WTC11 (cell line): ENCODE measurements around the gene VAV2. TPM values are rescaled to one million over a fixed set of nuclear protein-coding genes. Genes with fewer than 3 reads are reported as not detected.

ENCODE experiments used
- ATAC-seq: fragments of 200-7000 bp; cut with Tn5 transposase; 2 replicates; pipeline ENCODE4 v1.10.0; 2021; ENCODE audit warnings: mild to moderate bottlenecking, moderate library complexity
- CTCF ChIA-PET: fragments of 300-600 bp; sonication (Branson Sonifier 250); formaldehyde crosslinking; loops from one replicate; lab custom pipeline; 2021; ENCODE audit warnings: antibody characterized with exemption; lab: Charles Lee
- POLR2A ChIA-PET: fragments of 350-600 bp; sonication (Branson Sonifier 250); formaldehyde crosslinking; loops from one replicate; lab custom pipeline; 2021; ENCODE audit warnings: antibody characterized with exemption; lab: Charles Lee
- DNase-seq: peaks from one replicate; pipeline ENCODE4 v3.0.0; 2021; ENCODE audit warnings: low spot score
- H3K27ac Mint-ChIP-seq: 2 replicates; pipeline ENCODE4 v1.8.0; 2021; ENCODE audit warnings: mixed read lengths
- H3K27me3 Mint-ChIP-seq: 2 replicates; pipeline ENCODE4 v1.8.0; 2021; ENCODE audit warnings: low read depth, mild to moderate bottlenecking, moderate library complexity, mixed read lengths
- H3K36me3 Mint-ChIP-seq: 2 replicates; pipeline ENCODE4 v1.8.0; 2021; ENCODE audit warnings: mixed read lengths
- H3K4me1 Mint-ChIP-seq: 2 replicates; pipeline ENCODE4 v1.8.0; 2022; ENCODE audit warnings: mixed read lengths
- H3K4me3 Mint-ChIP-seq: 2 replicates; pipeline ENCODE4 v1.8.0; 2021; ENCODE audit warnings: mild to moderate bottlenecking, moderate library complexity, mixed read lengths
- H3K9me3 Mint-ChIP-seq: 2 replicates; pipeline ENCODE4 v1.8.0; 2021; ENCODE audit warnings: mixed read lengths
- ATF2 ChIP-seq: sonication (generic); formaldehyde crosslinking; IDR thresholded peaks from 2 replicates; pipeline ENCODE4 v1.8.1; 2022; ENCODE audit warnings: low read depth, missing genetic modification reagents, borderline replicate concordance
- CBFB ChIP-seq: sonication (generic); formaldehyde crosslinking; IDR thresholded peaks from 2 replicates; pipeline ENCODE4 v1.8.1; 2022; ENCODE audit warnings: mild to moderate bottlenecking, low read depth, missing genetic modification reagents
- CDX4 ChIP-seq: fragments of 250-450 bp; sonication (Bioruptor Pico); IDR thresholded peaks from 2 replicates; pipeline ENCODE4 v1.9.0; 2021; ENCODE audit warnings: moderate library complexity, mild to moderate bottlenecking, inconsistent platforms, borderline replicate concordance
- CREB1 ChIP-seq: sonication (generic); formaldehyde crosslinking; IDR thresholded peaks from 2 replicates; pipeline ENCODE4 v1.8.0; 2023; ENCODE audit warnings: mild to moderate bottlenecking, missing genetic modification reagents
- E2F4 ChIP-seq: sonication (generic); formaldehyde crosslinking; IDR thresholded peaks from 2 replicates; pipeline ENCODE4 v1.8.1; 2022; ENCODE audit warnings: low read depth, mild to moderate bottlenecking, moderate library complexity, missing genetic modification reagents, borderline replicate concordance
- ELF4 ChIP-seq: sonication (generic); formaldehyde crosslinking; IDR thresholded peaks from 2 replicates; pipeline ENCODE4 v1.8.1; 2022; ENCODE audit warnings: low read depth, mild to moderate bottlenecking, moderate library complexity, missing genetic modification reagents
- GRHL2 ChIP-seq: fragments of 250-450 bp; sonication (Bioruptor Pico); IDR thresholded peaks from 2 replicates; pipeline ENCODE4 v1.8.0; 2022; ENCODE audit warnings: mild to moderate bottlenecking, moderate library complexity; ENCODE audit not compliant: insufficient replicate concordance, severe bottlenecking
- JAZF1 ChIP-seq: fragments of 250-450 bp; sonication (Bioruptor Pico); IDR thresholded peaks from 2 replicates; pipeline ENCODE4 v1.9.0; 2021; ENCODE audit warnings: moderate library complexity, mild to moderate bottlenecking, inconsistent platforms
- MYBL2 ChIP-seq: sonication (generic); formaldehyde crosslinking; IDR thresholded peaks from 2 replicates; pipeline ENCODE4 v1.8.1; 2023; ENCODE audit warnings: mild to moderate bottlenecking, moderate library complexity, missing genetic modification reagents
- NR3C1 ChIP-seq: sonication (generic); formaldehyde crosslinking; conservative IDR thresholded peaks from 2 replicates; pipeline ENCODE4 v1.8.1; 2023; ENCODE audit warnings: low read depth, mild to moderate bottlenecking, missing genetic modification reagents
- SMAD4 ChIP-seq: sonication (generic); formaldehyde crosslinking; IDR thresholded peaks from 2 replicates; pipeline ENCODE4 v1.8.0; 2022; ENCODE audit warnings: mild to moderate bottlenecking, missing genetic modification reagents
- ZBTB21 ChIP-seq: sonication (generic); formaldehyde crosslinking; IDR thresholded peaks from 2 replicates; pipeline ENCODE4 v1.8.1; 2023; ENCODE audit warnings: mild to moderate bottlenecking, missing genetic modification reagents, borderline replicate concordance
- ZNF138 ChIP-seq: sonication (generic); formaldehyde crosslinking; conservative IDR thresholded peaks from 2 replicates; pipeline ENCODE4 v1.8.1; 2022; ENCODE audit warnings: mild to moderate bottlenecking, moderate library complexity, missing genetic modification reagents
- ZNF219 ChIP-seq: sonication (generic); formaldehyde crosslinking; IDR thresholded peaks from 2 replicates; pipeline ENCODE4 v1.8.0; 2023; ENCODE audit warnings: missing genetic modification reagents, mild to moderate bottlenecking, borderline replicate concordance
- ZNF263 ChIP-seq: sonication (generic); formaldehyde crosslinking; IDR thresholded peaks from 2 replicates; pipeline ENCODE4 v1.8.1; 2022; ENCODE audit warnings: low read depth, mild to moderate bottlenecking, moderate library complexity, missing genetic modification reagents
- ZNF317 ChIP-seq: sonication (generic); formaldehyde crosslinking; IDR thresholded peaks from 2 replicates; pipeline ENCODE4 v1.8.1; 2023; ENCODE audit warnings: low read depth, mild to moderate bottlenecking, moderate library complexity, missing genetic modification reagents, borderline replicate concordance
- total RNA-seq: library from RNA; stranded (reverse); gene quantifications from 3 replicates; pipeline ENCODE4 v1.2.3, GENCODE V29; 2021
- TF ChIP-seq, protein P1 (sequence below): sonication (generic); formaldehyde crosslinking; IDR thresholded peaks from 2 replicates; pipeline ENCODE4 v1.8.1; 2022; ENCODE audit warnings: missing genetic modification reagents, borderline replicate concordance
- TF ChIP-seq, protein P2 (sequence below): sonication (generic); formaldehyde crosslinking; IDR thresholded peaks from 2 replicates; pipeline ENCODE4 v1.8.1; 2023; ENCODE audit warnings: mild to moderate bottlenecking, missing genetic modification reagents
- TF ChIP-seq, protein P3 (sequence below): sonication (generic); formaldehyde crosslinking; IDR thresholded peaks from 2 replicates; pipeline ENCODE4 v1.8.1; 2023; ENCODE audit warnings: mild to moderate bottlenecking, missing genetic modification reagents, borderline replicate concordance
- TF ChIP-seq, protein P4 (sequence below): fragments of 250-450 bp; sonication (Bioruptor Pico); conservative IDR thresholded peaks from 2 replicates; pipeline ENCODE4 v1.9.0; 2021; ENCODE audit warnings: mild to moderate bottlenecking

VAV2 gene
- total RNA-seq, 1 experiment from 2014 or later = 39.7 TPM

GRCh38 chr9:133789778-133790177 is 202.3 kb downstream of the VAV2 start (continued):
- TF ChIP-seq, protein P1, sequence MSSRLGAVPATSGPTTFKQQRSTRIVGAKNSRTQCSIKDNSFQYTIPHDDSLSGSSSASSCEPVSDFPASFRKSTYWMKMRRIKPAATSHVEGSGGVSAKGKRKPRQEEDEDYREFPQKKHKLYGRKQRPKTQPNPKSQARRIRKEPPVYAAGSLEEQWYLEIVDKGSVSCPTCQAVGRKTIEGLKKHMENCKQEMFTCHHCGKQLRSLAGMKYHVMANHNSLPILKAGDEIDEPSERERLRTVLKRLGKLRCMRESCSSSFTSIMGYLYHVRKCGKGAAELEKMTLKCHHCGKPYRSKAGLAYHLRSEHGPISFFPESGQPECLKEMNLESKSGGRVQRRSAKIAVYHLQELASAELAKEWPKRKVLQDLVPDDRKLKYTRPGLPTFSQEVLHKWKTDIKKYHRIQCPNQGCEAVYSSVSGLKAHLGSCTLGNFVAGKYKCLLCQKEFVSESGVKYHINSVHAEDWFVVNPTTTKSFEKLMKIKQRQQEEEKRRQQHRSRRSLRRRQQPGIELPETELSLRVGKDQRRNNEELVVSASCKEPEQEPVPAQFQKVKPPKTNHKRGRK (CRISPR knock-in tag) = no peak
- no peak for TF ChIP-seq ATF2
- TF ChIP-seq, protein P2, sequence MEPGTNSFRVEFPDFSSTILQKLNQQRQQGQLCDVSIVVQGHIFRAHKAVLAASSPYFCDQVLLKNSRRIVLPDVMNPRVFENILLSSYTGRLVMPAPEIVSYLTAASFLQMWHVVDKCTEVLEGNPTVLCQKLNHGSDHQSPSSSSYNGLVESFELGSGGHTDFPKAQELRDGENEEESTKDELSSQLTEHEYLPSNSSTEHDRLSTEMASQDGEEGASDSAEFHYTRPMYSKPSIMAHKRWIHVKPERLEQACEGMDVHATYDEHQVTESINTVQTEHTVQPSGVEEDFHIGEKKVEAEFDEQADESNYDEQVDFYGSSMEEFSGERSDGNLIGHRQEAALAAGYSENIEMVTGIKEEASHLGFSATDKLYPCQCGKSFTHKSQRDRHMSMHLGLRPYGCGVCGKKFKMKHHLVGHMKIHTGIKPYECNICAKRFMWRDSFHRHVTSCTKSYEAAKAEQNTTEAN = no peak
- TF ChIP-seq, protein P3, sequence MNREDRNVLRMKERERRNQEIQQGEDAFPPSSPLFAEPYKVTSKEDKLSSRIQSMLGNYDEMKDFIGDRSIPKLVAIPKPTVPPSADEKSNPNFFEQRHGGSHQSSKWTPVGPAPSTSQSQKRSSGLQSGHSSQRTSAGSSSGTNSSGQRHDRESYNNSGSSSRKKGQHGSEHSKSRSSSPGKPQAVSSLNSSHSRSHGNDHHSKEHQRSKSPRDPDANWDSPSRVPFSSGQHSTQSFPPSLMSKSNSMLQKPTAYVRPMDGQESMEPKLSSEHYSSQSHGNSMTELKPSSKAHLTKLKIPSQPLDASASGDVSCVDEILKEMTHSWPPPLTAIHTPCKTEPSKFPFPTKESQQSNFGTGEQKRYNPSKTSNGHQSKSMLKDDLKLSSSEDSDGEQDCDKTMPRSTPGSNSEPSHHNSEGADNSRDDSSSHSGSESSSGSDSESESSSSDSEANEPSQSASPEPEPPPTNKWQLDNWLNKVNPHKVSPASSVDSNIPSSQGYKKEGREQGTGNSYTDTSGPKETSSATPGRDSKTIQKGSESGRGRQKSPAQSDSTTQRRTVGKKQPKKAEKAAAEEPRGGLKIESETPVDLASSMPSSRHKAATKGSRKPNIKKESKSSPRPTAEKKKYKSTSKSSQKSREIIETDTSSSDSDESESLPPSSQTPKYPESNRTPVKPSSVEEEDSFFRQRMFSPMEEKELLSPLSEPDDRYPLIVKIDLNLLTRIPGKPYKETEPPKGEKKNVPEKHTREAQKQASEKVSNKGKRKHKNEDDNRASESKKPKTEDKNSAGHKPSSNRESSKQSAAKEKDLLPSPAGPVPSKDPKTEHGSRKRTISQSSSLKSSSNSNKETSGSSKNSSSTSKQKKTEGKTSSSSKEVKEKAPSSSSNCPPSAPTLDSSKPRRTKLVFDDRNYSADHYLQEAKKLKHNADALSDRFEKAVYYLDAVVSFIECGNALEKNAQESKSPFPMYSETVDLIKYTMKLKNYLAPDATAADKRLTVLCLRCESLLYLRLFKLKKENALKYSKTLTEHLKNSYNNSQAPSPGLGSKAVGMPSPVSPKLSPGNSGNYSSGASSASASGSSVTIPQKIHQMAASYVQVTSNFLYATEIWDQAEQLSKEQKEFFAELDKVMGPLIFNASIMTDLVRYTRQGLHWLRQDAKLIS = no peak
- TF ChIP-seq ELF4 (CRISPR knock-in tag) = no peak
- TF ChIP-seq E2F4 (CRISPR knock-in tag) = no peak
- TF ChIP-seq ZNF138 = no peak
- no peak for TF ChIP-seq SMAD4
- no peak for TF ChIP-seq CREB1 (CRISPR knock-in tag)

GRCh38 chr9:133788819-133789717 is 203.1 kb downstream of the VAV2 start:
- H3K36me3 Mint-ChIP-seq = peaks cover 14% of the 10 kb centered on the region; the same call in 1 of the 2 replicates
- ATAC-seq (no peak), DNase-seq (no peak)
- ChIA-PET CTCF (interaction anchor here (2.5 kb wide), 1 partner anchor 205 kb away, joined by 18 read pairs; no protein-coding TSS in a partner anchor), POLR2A (no interaction called here)
- H3K9me3 Mint-ChIP-seq = no peaks in the 10 kb centered on the region
- no peaks in the 10 kb centered on the region for H3K27me3 Mint-ChIP-seq
- H3K4me3 Mint-ChIP-seq = no peak overlapping the region
- no peaks in the 10 kb centered on the region for H3K4me1 Mint-ChIP-seq
- peak overlapping the region; percentile 82 for H3K27ac Mint-ChIP-seq
- no peak for TF ChIP-seq NR3C1 (CRISPR knock-in tag)
- TF ChIP-seq ZNF317 (CRISPR knock-in tag) = no peak
- no peak for TF ChIP-seq CDX4
- TF ChIP-seq ZNF219 = no peak
- TF ChIP-seq ZBTB21 (CRISPR knock-in tag) = no peak
- no peak for TF ChIP-seq ELF4 (CRISPR knock-in tag)
- TF ChIP-seq JAZF1 (CRISPR knock-in tag) = no peak
- TF ChIP-seq MYBL2 (CRISPR knock-in tag) = no peak
- TF ChIP-seq GRHL2 (CRISPR knock-in tag) = no peak
- no peak for TF ChIP-seq CBFB
- TF ChIP-seq, protein P4, sequence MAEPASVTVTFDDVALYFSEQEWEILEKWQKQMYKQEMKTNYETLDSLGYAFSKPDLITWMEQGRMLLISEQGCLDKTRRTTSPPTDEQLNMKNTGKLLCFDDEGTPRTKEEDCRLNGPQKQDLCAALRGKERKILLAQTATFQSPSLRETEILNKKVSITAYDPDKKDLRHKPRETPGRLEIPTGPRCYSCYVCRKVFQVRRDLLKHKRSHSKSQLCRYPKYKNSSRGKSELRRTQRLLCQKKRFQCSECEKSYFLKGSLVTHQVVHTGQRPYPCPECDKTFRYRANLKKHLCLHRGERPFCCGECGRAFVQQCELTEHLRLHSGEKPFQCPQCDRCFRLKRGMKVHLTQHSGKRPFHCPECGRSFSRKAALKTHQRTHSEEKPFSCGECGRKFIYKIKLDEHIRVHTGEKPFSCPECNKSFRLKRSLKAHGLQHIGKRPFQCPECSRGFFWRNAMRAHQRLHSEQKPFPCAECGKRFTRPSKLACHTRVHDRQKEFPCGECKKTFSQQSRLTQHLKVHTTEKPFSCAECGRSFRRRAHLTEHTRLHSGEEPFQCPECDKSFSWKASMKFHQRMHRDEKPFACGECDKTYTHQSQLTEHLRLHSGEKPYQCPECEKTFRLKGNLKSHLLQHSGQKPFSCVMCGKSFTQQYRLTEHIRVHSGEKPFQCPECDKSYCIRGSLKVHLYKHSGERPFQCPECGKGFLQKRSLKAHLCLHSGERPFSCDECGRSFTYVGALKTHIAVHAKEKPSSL (CRISPR knock-in tag) = no peak
- TF ChIP-seq SMAD4 = no peak
- no peak for TF ChIP-seq ZNF263 (CRISPR knock-in tag)
